Choroid plexus epithelial cell (primary cell): ENCODE data around the gene NFILZ.

Experiments used
- DNase-seq: peaks from one replicate; pipeline ENCODE4 v3.0.0-alpha.2; 2010; ENCODE audit warnings: low read depth
- H3K4me3 ChIP-seq: 2 replicates; pipeline ENCODE4 v1.5.1; 2011; ENCODE audit warnings: low read depth, mild to moderate bottlenecking, control low read depth, low read length, moderate library complexity
- CTCF ChIP-seq: conservative IDR thresholded peaks from 2 replicates; pipeline ENCODE4 v1.5.1; 2011; ENCODE audit warnings: low read depth, mild to moderate bottlenecking, control low read depth, inconsistent platforms, low read length, moderate library complexity

Gene NFILZ

GRCh38 chr19:8655340-8655709 is 24.9 kb downstream of the NFILZ start:
- no peak overlapping the region for H3K4me3 ChIP-seq
- no peak for TF ChIP-seq CTCF
- no peak for DNase-seq

GRCh38 chr19:8657869-8658268 is 27.4 kb downstream of the NFILZ start:
- no peak for TF ChIP-seq CTCF
- DNase-seq, result no peak
- H3K4me3 ChIP-seq, result no peak overlapping the region

GRCh38 chr19:8659905-8660304 is 29.5 kb downstream of the NFILZ start:
- no peak for TF ChIP-seq CTCF
- H3K4me3 ChIP-seq, result no peak overlapping the region
- DNase-seq, result no peak

GRCh38 chr19:8662263-8662662 is 31.8 kb downstream of the NFILZ start:
- TF ChIP-seq CTCF, result no peak
- no peak overlapping the region for H3K4me3 ChIP-seq
- no peak for DNase-seq

GRCh38 chr19:8663920-8664670 is 33.7 kb downstream of the NFILZ start:
- TF ChIP-seq CTCF, result no peak
- DNase-seq, result no peak
- no peak overlapping the region for H3K4me3 ChIP-seq

GRCh38 chr19:8664671-8665057 is 34.2 kb downstream of the NFILZ start:
- DNase-seq, result no peak
- no peak for TF ChIP-seq CTCF
- no peak overlapping the region for H3K4me3 ChIP-seq

- DNase-seq, result no peak
- H3K4me3 ChIP-seq, result no peak overlapping the region
- TF ChIP-seq CTCF, result no peak
These were observed 35.2 kb downstream of the NFILZ start for GRCh38 chr19:8665468-8666213.
